Activated T-cell treated with anti-CD3 and anti-CD28 coated beads for 48 hours (primary cell): ENCODE data around the gene SLC39A9.
A peak's percentile ranks its signal among the peaks of the same experiment; 100 is the strongest.

Experiments used
- DNase-seq: peaks from one replicate; pipeline ENCODE4 v3.0.0-alpha.2; 2020; ENCODE audit warnings: low read depth

The SLC39A9 gene

GRCh38 chr14:69398053-69398817, at the start of gene SLC39A9, which contains the start of gene ERH:
TSS of gene SLC39A9 (plus strand) at chr14:69398692. CDS start at chr14:69399370, 678 bp downstream.
TSS of gene ERH (minus strand) at chr14:69398299. CDS start at chr14:69398233, 66 bp downstream.
- DNase-seq = peak; percentile 87

GRCh38 chr14:69349091-69349777, 49.3 kb upstream of the SLC39A9 start:
- no peak for DNase-seq

- DNase-seq = no peak
These were observed 47.6 kb upstream of the SLC39A9 start for GRCh38 chr14:69350892-69351291.

- no peak for DNase-seq
These were observed 47.1 kb upstream of the SLC39A9 start for GRCh38 chr14:69351385-69351784.

- DNase-seq = no peak
These were observed 46.6 kb upstream of the SLC39A9 start for GRCh38 chr14:69351911-69352310.

- no peak for DNase-seq
These were observed 45.3 kb upstream of the SLC39A9 start for GRCh38 chr14:69353168-69353567.

GRCh38 chr14:69354383-69355153, 43.9 kb upstream of the SLC39A9 start:
- peak; percentile 60 for DNase-seq

GRCh38 chr14:69355154-69355597, 43.3 kb upstream of the SLC39A9 start:
- DNase-seq = no peak

GRCh38 chr14:69355607-69356281, 42.7 kb upstream of the SLC39A9 start:
- DNase-seq = no peak

- DNase-seq = no peak
These were observed 41.5 kb upstream of the SLC39A9 start for GRCh38 chr14:69356903-69357543.

GRCh38 chr14:69357544-69358200, 40.8 kb upstream of the SLC39A9 start:
- DNase-seq = no peak

GRCh38 chr14:69358233-69358963, 40.1 kb upstream of the SLC39A9 start:
- DNase-seq = peak; percentile 53

- no peak for DNase-seq
These were observed 39.5 kb upstream of the SLC39A9 start for GRCh38 chr14:69358966-69359365.

- DNase-seq = peak; percentile 14
These were observed 37.9 kb upstream of the SLC39A9 start for GRCh38 chr14:69360438-69361108.

GRCh38 chr14:69363055-69363454, 35.4 kb upstream of the SLC39A9 start:
- no peak for DNase-seq

- DNase-seq = no peak
These were observed 34.5 kb upstream of the SLC39A9 start for GRCh38 chr14:69363964-69364363.

- no peak for DNase-seq
These were observed 34.1 kb upstream of the SLC39A9 start for GRCh38 chr14:69364378-69364777.

- DNase-seq = no peak
These were observed 32.4 kb upstream of the SLC39A9 start for GRCh38 chr14:69366069-69366468.

GRCh38 chr14:69366761-69367160, 31.7 kb upstream of the SLC39A9 start:
- no peak for DNase-seq

- DNase-seq = no peak
These were observed 30.1 kb upstream of the SLC39A9 start for GRCh38 chr14:69368381-69368780.
